ENCODE measurements around the gene OOEP.

Gene OOEP

GRCh38 chr6:73367761-73368355 is 1.8 kb downstream of the OOEP start:
- TF ChIP-seq SIN3A (IDR thresholded peaks at IDR 0.05; ENCODE audit: borderline replicate concordance, insufficient read depth, low read length) (no peak), TAF1 (IDR thresholded peaks at IDR 0.05; ENCODE audit: borderline replicate concordance, insufficient read depth, low read length) (no peak), FOXP2 (optimal IDR thresholded peaks at IDR 0.05; ENCODE audit: borderline replicate concordance, extremely low read depth, extremely low read length, insufficient read depth) (no peak), POLR2AphosphoS5 (IDR thresholded peaks at IDR 0.05; ENCODE audit: low read depth, low read length) (no peak)
- TF ChIP-seq, protein P1, sequence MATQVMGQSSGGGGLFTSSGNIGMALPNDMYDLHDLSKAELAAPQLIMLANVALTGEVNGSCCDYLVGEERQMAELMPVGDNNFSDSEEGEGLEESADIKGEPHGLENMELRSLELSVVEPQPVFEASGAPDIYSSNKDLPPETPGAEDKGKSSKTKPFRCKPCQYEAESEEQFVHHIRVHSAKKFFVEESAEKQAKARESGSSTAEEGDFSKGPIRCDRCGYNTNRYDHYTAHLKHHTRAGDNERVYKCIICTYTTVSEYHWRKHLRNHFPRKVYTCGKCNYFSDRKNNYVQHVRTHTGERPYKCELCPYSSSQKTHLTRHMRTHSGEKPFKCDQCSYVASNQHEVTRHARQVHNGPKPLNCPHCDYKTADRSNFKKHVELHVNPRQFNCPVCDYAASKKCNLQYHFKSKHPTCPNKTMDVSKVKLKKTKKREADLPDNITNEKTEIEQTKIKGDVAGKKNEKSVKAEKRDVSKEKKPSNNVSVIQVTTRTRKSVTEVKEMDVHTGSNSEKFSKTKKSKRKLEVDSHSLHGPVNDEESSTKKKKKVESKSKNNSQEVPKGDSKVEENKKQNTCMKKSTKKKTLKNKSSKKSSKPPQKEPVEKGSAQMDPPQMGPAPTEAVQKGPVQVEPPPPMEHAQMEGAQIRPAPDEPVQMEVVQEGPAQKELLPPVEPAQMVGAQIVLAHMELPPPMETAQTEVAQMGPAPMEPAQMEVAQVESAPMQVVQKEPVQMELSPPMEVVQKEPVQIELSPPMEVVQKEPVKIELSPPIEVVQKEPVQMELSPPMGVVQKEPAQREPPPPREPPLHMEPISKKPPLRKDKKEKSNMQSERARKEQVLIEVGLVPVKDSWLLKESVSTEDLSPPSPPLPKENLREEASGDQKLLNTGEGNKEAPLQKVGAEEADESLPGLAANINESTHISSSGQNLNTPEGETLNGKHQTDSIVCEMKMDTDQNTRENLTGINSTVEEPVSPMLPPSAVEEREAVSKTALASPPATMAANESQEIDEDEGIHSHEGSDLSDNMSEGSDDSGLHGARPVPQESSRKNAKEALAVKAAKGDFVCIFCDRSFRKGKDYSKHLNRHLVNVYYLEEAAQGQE (IDR thresholded peaks at IDR 0.05; ENCODE audit: insufficient read depth in 1 of 2, low read depth in 2 of 2, low read length in 2 of 2), result no peak

GRCh38 chr6:73364549-73364948 is 5.1 kb downstream of the OOEP start:
- TF ChIP-seq SIN3A (IDR thresholded peaks at IDR 0.05; ENCODE audit: borderline replicate concordance, insufficient read depth, low read length) (no peak), TAF1 (IDR thresholded peaks at IDR 0.05; ENCODE audit: borderline replicate concordance, insufficient read depth, low read length) (no peak), FOXP2 (optimal IDR thresholded peaks at IDR 0.05; ENCODE audit: borderline replicate concordance, extremely low read depth, extremely low read length, insufficient read depth) (no peak), POLR2AphosphoS5 (IDR thresholded peaks at IDR 0.05; ENCODE audit: low read depth, low read length) (no peak)
- TF ChIP-seq, protein P1 (IDR thresholded peaks at IDR 0.05; ENCODE audit: insufficient read depth in 1 of 2, low read depth in 2 of 2, low read length in 2 of 2), result no peak

- TF ChIP-seq POLR2AphosphoS5 (IDR thresholded peaks at IDR 0.05; ENCODE audit: low read depth, low read length) (no peak), FOXP2 (optimal IDR thresholded peaks at IDR 0.05; ENCODE audit: borderline replicate concordance, extremely low read depth, extremely low read length, insufficient read depth) (no peak), SIN3A (IDR thresholded peaks at IDR 0.05; ENCODE audit: borderline replicate concordance, insufficient read depth, low read length) (no peak), TAF1 (IDR thresholded peaks at IDR 0.05; ENCODE audit: borderline replicate concordance, insufficient read depth, low read length) (no peak)
- TF ChIP-seq, protein P1 (IDR thresholded peaks at IDR 0.05; ENCODE audit: insufficient read depth in 1 of 2, low read depth in 2 of 2, low read length in 2 of 2), result no peak
These were observed 5.6 kb downstream of the OOEP start for GRCh38 chr6:73364121-73364520.

- TF ChIP-seq FOXP2 (optimal IDR thresholded peaks at IDR 0.05; ENCODE audit: borderline replicate concordance, extremely low read depth, extremely low read length, insufficient read depth), result no peak
- TF ChIP-seq TAF1 (IDR thresholded peaks at IDR 0.05; ENCODE audit: borderline replicate concordance, insufficient read depth, low read length), result no peak
- TF ChIP-seq, protein P1 (IDR thresholded peaks at IDR 0.05; ENCODE audit: insufficient read depth in 1 of 2, low read depth in 2 of 2, low read length in 2 of 2), result no peak
- no peak for TF ChIP-seq SIN3A (IDR thresholded peaks at IDR 0.05; ENCODE audit: borderline replicate concordance, insufficient read depth, low read length)
These were observed 6.2 kb downstream of the OOEP start for GRCh38 chr6:73363537-73363875.

All from PFSK-1 (cell line).